A549 (cell line): ENCODE measurements around the gene FRMD6. TPM values are rescaled to one million over a fixed set of nuclear protein-coding genes. Genes with fewer than 3 reads are reported as not detected.

Source experiments
- ATAC-seq, 2 experiments: fragments of 200-7000 bp in 1 of 2; fragments of >200 bp in 1 of 2; cut with Nextera tagmentation in 1 of 2; cut with Tn5 transposase in 1 of 2; 3 replicates each; pipeline versions ENCODE4 v1.8.0 to v1.9.1; 2018 to 2020; ENCODE audit warnings: mild to moderate bottlenecking in 1 of 2, moderate library complexity in 1 of 2
- CTCF ChIA-PET: fragments of 300-600 bp; sonication (Branson Sonifier 250); formaldehyde crosslinking; extraction: SDS; loops from one replicate; lab custom pipeline; 2021; ENCODE audit warnings: antibody characterized with exemption, inconsistent platforms; lab: Yijun Ruan, JAX
- POLR2A ChIA-PET: fragments of 350-600 bp; formaldehyde crosslinking; extraction: SDS; loops from one replicate; lab custom pipeline; 2021; ENCODE audit warnings: antibody characterized with exemption, inconsistent platforms; lab: Yijun Ruan, JAX
- DNase-seq, 2 experiments: peaks; one replicate each; pipeline versions ENCODE4 v3.0.0 to v3.0.0-alpha.2; 2011 to 2016; ENCODE audit warnings: low read depth in 1 of 2, low spot score in 1 of 2
- FAIRE-seq: peaks from 2 replicates; lab custom pipeline; 2011; peaks lifted over from hg19 to GRCh38; lab: Jason Lieb, UNC
- H3K27ac ChIP-seq, 2 experiments: fragments of >200 bp; sonication (Bioruptor Twin); formaldehyde crosslinking; 3 replicates each; pipeline ENCODE4 v1.5.1; 2016 to 2017
- H3K4me1 ChIP-seq: fragments of >200 bp; sonication (Bioruptor Twin); formaldehyde crosslinking; 3 replicates; pipeline ENCODE4 v1.6.1; 2016
- H3K4me2 ChIP-seq: fragments of >200 bp; sonication (Bioruptor Twin); formaldehyde crosslinking; 3 replicates; pipeline ENCODE4 v1.6.1; 2016
- H3K4me3 ChIP-seq: fragments of >200 bp; sonication (Bioruptor Twin); formaldehyde crosslinking; 3 replicates; pipeline ENCODE4 v1.5.1; 2016
- H3K9me3 ChIP-seq: fragments of >200 bp; sonication (Bioruptor Twin); formaldehyde crosslinking; 3 replicates; pipeline ENCODE4 v1.6.1; 2016
- ATOH8 ChIP-seq: fragments of 250-450 bp; sonication (Bioruptor Pico); IDR thresholded peaks from 2 replicates; pipeline ENCODE4 v1.5.0; 2020; ENCODE audit warnings: low read depth, mild to moderate bottlenecking, moderate library complexity
- BHLHE40 ChIP-seq: IDR thresholded peaks from 2 replicates; pipeline ENCODE4 v1.6.1; 2012; ENCODE audit warnings: low read depth, low read length, inconsistent platforms
- CEBPB ChIP-seq, 2 experiments: fragments of >200 bp in 1 of 2; sonication (Bioruptor Twin) in 1 of 2; formaldehyde crosslinking in 1 of 2; IDR thresholded peaks; 2 replicates each; pipeline ENCODE4 v1.6.1; 2012 to 2016
- CTCF ChIP-seq: fragments of >200 bp; sonication (Bioruptor Twin); formaldehyde crosslinking; IDR thresholded peaks from 3 replicates; pipeline ENCODE4 v1.5.1; 2016
- E2F6 ChIP-seq: IDR thresholded peaks from 2 replicates; pipeline ENCODE4 v1.6.1; 2012; ENCODE audit warnings: low read depth, borderline replicate concordance
- EHF ChIP-seq: fragments of 250-450 bp; sonication (Bioruptor Pico); IDR thresholded peaks from 2 replicates; pipeline ENCODE4 v1.5.0; 2020; ENCODE audit warnings: mild to moderate bottlenecking
- EHMT2 ChIP-seq: fragments of 200-600 bp; sonication (generic); IDR thresholded peaks from 2 replicates; pipeline ENCODE4 v1.6.1; 2016; ENCODE audit warnings: antibody characterized with exemption, low read depth, mild to moderate bottlenecking, moderate library complexity
- ELK1 ChIP-seq: fragments of 150-350 bp; IDR thresholded peaks from 2 replicates; pipeline ENCODE4 v1.6.1; 2014; ENCODE audit warnings: low read depth, mild to moderate bottlenecking, low read length
- EP300 ChIP-seq, 2 experiments: fragments of >200 bp; sonication (Bioruptor Twin); formaldehyde crosslinking; IDR thresholded peaks; 2 replicates in 1 of 2; 3 replicates in 1 of 2; pipeline ENCODE4 v1.6.1; 2016 to 2017
- FOSB ChIP-seq: fragments of 250-450 bp; sonication (Bioruptor Pico); IDR thresholded peaks from 2 replicates; pipeline ENCODE4 v1.5.0; 2020; ENCODE audit warnings: mild to moderate bottlenecking, moderate library complexity
- FOSL2 ChIP-seq, 2 experiments: fragments of 450-650 bp in 1 of 2; fragments of >200 bp in 1 of 2; sonication (Bioruptor Twin) in 1 of 2; formaldehyde crosslinking; IDR thresholded peaks; 2 replicates each; pipeline versions ENCODE4 v1.5.0 to v1.6.1; 2016 to 2020; ENCODE audit warnings: mild to moderate bottlenecking in 1 of 2, moderate library complexity in 1 of 2
- FOXS1 ChIP-seq: fragments of 250-450 bp; sonication (Bioruptor Pico); IDR thresholded peaks from 2 replicates; pipeline ENCODE4 v1.5.0; 2020; ENCODE audit warnings: mild to moderate bottlenecking, moderate library complexity
- GATA3 ChIP-seq: IDR thresholded peaks from 2 replicates; pipeline ENCODE4 v1.6.1; 2012; ENCODE audit warnings: borderline replicate concordance
- JUN ChIP-seq, 2 experiments: fragments of >200 bp; sonication (Bioruptor Twin); formaldehyde crosslinking; IDR thresholded peaks; 2 replicates in 1 of 2; 3 replicates in 1 of 2; pipeline ENCODE4 v1.6.1; 2016 to 2017
- KDM5A ChIP-seq: fragments of 200-600 bp; sonication (generic); IDR thresholded peaks from 2 replicates; pipeline ENCODE4 v1.6.1; 2016; ENCODE audit warnings: antibody characterized with exemption, mild to moderate bottlenecking
- NFE2L2 ChIP-seq: fragments of 150-350 bp; conservative IDR thresholded peaks from 2 replicates; pipeline ENCODE4 v1.6.1; 2014; ENCODE audit warnings: low read length
- NPAS2 ChIP-seq: fragments of 250-450 bp; sonication (Bioruptor Pico); IDR thresholded peaks from 2 replicates; pipeline ENCODE4 v1.8.0; 2022; ENCODE audit warnings: mild to moderate bottlenecking, moderate library complexity, borderline replicate concordance
- POLR2A ChIP-seq: IDR thresholded peaks from 2 replicates; pipeline ENCODE4 v1.6.1; 2012; ENCODE audit warnings: mild to moderate bottlenecking, low read length
- RARB ChIP-seq: fragments of 250-450 bp; sonication (Bioruptor Pico); IDR thresholded peaks from 2 replicates; pipeline ENCODE4 v1.8.0; 2021; ENCODE audit warnings: mild to moderate bottlenecking, moderate library complexity
- RCOR1 ChIP-seq: fragments of 150-350 bp; IDR thresholded peaks from 2 replicates; pipeline ENCODE4 v1.6.1; 2014; ENCODE audit warnings: antibody characterized with exemption, low read length, low read depth
- RNF2 ChIP-seq: fragments of 200-600 bp; sonication (generic); IDR thresholded peaks from 2 replicates; pipeline ENCODE4 v1.6.1; 2016; ENCODE audit warnings: low read depth, mild to moderate bottlenecking, antibody characterized with exemption, moderate library complexity, borderline replicate concordance
- SMC3 ChIP-seq: fragments of >200 bp; sonication (Bioruptor Twin); formaldehyde crosslinking; IDR thresholded peaks from 3 replicates; pipeline ENCODE4 v1.6.1; 2018; ENCODE audit warnings: inconsistent platforms
- SREBF2 ChIP-seq: fragments of 450-650 bp; IDR thresholded peaks from 2 replicates; pipeline ENCODE4 v1.6.1; 2014; ENCODE audit warnings: mild to moderate bottlenecking, moderate library complexity
- TFCP2L1 ChIP-seq: fragments of 250-450 bp; sonication (Bioruptor Pico); IDR thresholded peaks from 2 replicates; pipeline ENCODE4 v1.5.0; 2021; ENCODE audit warnings: mild to moderate bottlenecking
- TP53 ChIP-seq: fragments of 250-450 bp; sonication (Bioruptor Pico); IDR thresholded peaks from 2 replicates; pipeline ENCODE4 v1.5.0; 2021; ENCODE audit warnings: mild to moderate bottlenecking, moderate library complexity
- USF2 ChIP-seq: fragments of 450-650 bp; IDR thresholded peaks from 2 replicates; pipeline ENCODE4 v1.6.1; 2014; ENCODE audit warnings: antibody characterized with exemption
- ZC3H11A ChIP-seq: fragments of 450-650 bp; IDR thresholded peaks from 2 replicates; pipeline ENCODE4 v1.6.1; 2014; ENCODE audit warnings: antibody characterized with exemption, mild to moderate bottlenecking
- ZFP36 ChIP-seq: fragments of 450-650 bp; IDR thresholded peaks from 2 replicates; pipeline ENCODE4 v1.6.1; 2014; ENCODE audit warnings: borderline replicate concordance; ENCODE audit not compliant: partially characterized antibody
- ZNF302 ChIP-seq: fragments of 250-450 bp; sonication (Bioruptor Pico); IDR thresholded peaks from 2 replicates; pipeline ENCODE4 v1.9.0; 2021; ENCODE audit warnings: inconsistent platforms, mild to moderate bottlenecking, moderate library complexity
- ZSCAN20 ChIP-seq: fragments of 250-450 bp; sonication (Bioruptor Pico); IDR thresholded peaks from 2 replicates; pipeline ENCODE4 v1.8.0; 2022; ENCODE audit warnings: mild to moderate bottlenecking, moderate library complexity
- WGBS: methylation state at CpG from one replicate; pipeline ENCODE4 v1.1.6; 2017; ENCODE audit errors: missing lambda C conversion rate; 5-methylcytosine and 5-hydroxymethylcytosine counted together
- polyA plus RNA-seq, 4 experiments: library from polyadenylated mRNA; depleted of rRNA in 3 of 4; stranded (reverse); fragments of >200 nt; fragmentation: RNase III in 1 of 4; extraction: RNeasy Plus Mini Kit Qiagen cat#74134 plus additional on column Dnase treatment in 1 of 4; gene quantifications; 2 replicates in 3 of 4; 3 replicates in 1 of 4; pipeline ENCODE4 v1.2.3, GENCODE V29; 2011 to 2017

The FRMD6 gene
- polyA plus RNA-seq, 2 of the 4 experiments (the other 2 are of a cell fraction) = 18.8 to 23.1 TPM

GRCh38 chr14:51732494-51733112 lies 80.9 kb downstream of the FRMD6 start:
- ATAC-seq (peak in 1 of 2 experiments; percentile 13; a peak in 1 of 6 replicates), FAIRE-seq (no peak)

GRCh38 chr14:51733147-51733546 lies 81.4 kb downstream of the FRMD6 start:
- Histone ChIP-seq H3K9me3 (no peaks in the 10 kb centered on the region), H3K27ac (no peak overlapping the region), H3K4me2 (no peak overlapping the region), H3K4me1 (0 out of 3 replicates have a peak, but pooled peaks cover 5% of the 10 kb centered on the region), H3K4me3 (no peak overlapping the region)
- ChIA-PET CTCF (interaction anchor here (0.7 to 1.4 kb wide), 3 partner anchors 43 to 450 kb away, joined by 3 to 7 read pairs (median 6); no protein-coding TSS in a partner anchor), POLR2A (no interaction called here)
- FAIRE-seq = no peak
- no peak for TF ChIP-seq NPAS2 (CRISPR knock-in tag)
- no peak for TF ChIP-seq RCOR1
- TF ChIP-seq GATA3 = no peak
- no peak for TF ChIP-seq BHLHE40
- no peak for TF ChIP-seq EHMT2
- TF ChIP-seq ZFP36 = no peak
- TF ChIP-seq ZC3H11A = no peak
- TF ChIP-seq FOXS1 (CRISPR knock-in tag) = no peak
- WGBS = 55% methylated on average over 1 of the region's 1 CpG
- no peak for DNase-seq
- no peak for ATAC-seq

More at GRCh38 chr14:51732494-51733112, 80.9 kb downstream of the FRMD6 start:
- 47% methylated on average over 4 of the region's 4 CpGs for WGBS
- Histone ChIP-seq H3K4me3 (no peak overlapping the region), H3K4me2 (no peak overlapping the region)
- no peak for TF ChIP-seq NPAS2 (CRISPR knock-in tag)
- TF ChIP-seq SMC3 = no peak
- no peak for TF ChIP-seq POLR2A
- TF ChIP-seq EHMT2 = no peak
- TF ChIP-seq RNF2 = no peak
- no peak for TF ChIP-seq FOSB (CRISPR knock-in tag)
- no peak for TF ChIP-seq RARB
- no peak for TF ChIP-seq FOSL2 (IDR thresholded peaks at IDR 0.05)
- TF ChIP-seq FOSL2 (CRISPR knock-in tag; IDR thresholded peaks at IDR 0.05) = no peak
- no peak for TF ChIP-seq JUN (IDR thresholded peaks at IDR 0.05)
- TF ChIP-seq, all 56 proteins: peak for 0
- ChIA-PET POLR2A (no interaction called here), CTCF (interaction anchor here (1.0 to 1.4 kb wide), 2 partner anchors 43 to 449 kb away, joined by 6 to 7 read pairs; no protein-coding TSS in a partner anchor)
- no peak overlapping the region for H3K27ac ChIP-seq
- no peak for DNase-seq
- 0 out of 3 replicates have a peak, but pooled peaks cover 1% of the 10 kb centered on the region for H3K4me1 ChIP-seq
- no peaks in the 10 kb centered on the region for H3K9me3 ChIP-seq

- FAIRE-seq (no peak), DNase-seq (peak in 1 of 2 experiments; percentile 27), ATAC-seq (no peak)
- no peaks in the 10 kb centered on the region for H3K9me3 ChIP-seq
- H3K27ac ChIP-seq = no peak overlapping the region
- 36% methylated on average over 4 of the region's 4 CpGs for WGBS
- H3K4me3 ChIP-seq = no peak overlapping the region
- CTCF ChIA-PET = interaction anchor here (0.9 kb wide), 1 partner anchor 453 kb away, joined by 4 read pairs; no protein-coding TSS in a partner anchor
- peak overlapping the region; percentile 49 for H3K4me2 ChIP-seq
- POLR2A ChIA-PET = no interaction called here
- TF ChIP-seq SREBF2 = no peak
- no peak for TF ChIP-seq POLR2A
- no peak for TF ChIP-seq USF2
- no peak for TF ChIP-seq CTCF
- TF ChIP-seq BHLHE40 = no peak
- TF ChIP-seq TP53 (CRISPR knock-in tag) = no peak
- no peak for TF ChIP-seq NFE2L2
- no peak for TF ChIP-seq KDM5A
- no peak for TF ChIP-seq ZNF302 (CRISPR knock-in tag)
- TF ChIP-seq ELK1 = no peak
- no peak for TF ChIP-seq EP300 (IDR thresholded peaks at IDR 0.05)
- no peak for TF ChIP-seq RNF2
- TF ChIP-seq TFCP2L1 (CRISPR knock-in tag) = no peak
- TF ChIP-seq ZSCAN20 (CRISPR knock-in tag) = no peak
- TF ChIP-seq ATOH8 = no peak
- TF ChIP-seq E2F6 = no peak
- no peak for TF ChIP-seq EHMT2
- no peak for TF ChIP-seq CEBPB (IDR thresholded peaks at IDR 0.05)
- TF ChIP-seq EHF = no peak
- 0 out of 3 replicates have a peak, but pooled peaks cover 5% of the 10 kb centered on the region for H3K4me1 ChIP-seq
Observed at GRCh38 chr14:51735851-51736250, 84.1 kb downstream of the FRMD6 start.
